HCT116 (cell line): ENCODE measurements around the gene GDE1.

ENCODE experiments used
- EZH2phosphoT487 ChIP-seq: fragments of 200-600 bp; IDR thresholded peaks from 2 replicates; pipeline ENCODE4 v1.6.1; 2018; ENCODE audit warnings: antibody characterized with exemption, borderline replicate concordance
- POLR2A ChIP-seq: IDR thresholded peaks from 2 replicates; pipeline ENCODE4 v1.7.0; 2011; ENCODE audit warnings: borderline replicate concordance; ENCODE audit not compliant: insufficient read depth, insufficient read length; ENCODE audit errors: extremely low read depth
- POLR2AphosphoS5 ChIP-seq: IDR thresholded peaks from 2 replicates; pipeline ENCODE4 v1.6.1; 2011; ENCODE audit warnings: mild to moderate bottlenecking, low read depth, low read length, moderate library complexity
- SRF ChIP-seq: IDR thresholded peaks from 2 replicates; pipeline ENCODE4 v1.6.1; 2012; ENCODE audit warnings: low read depth
- YY1 ChIP-seq: IDR thresholded peaks from 2 replicates; pipeline ENCODE4 v1.6.1; 2011; ENCODE audit warnings: low read length, low read depth, moderate library complexity, mild to moderate bottlenecking; ENCODE audit not compliant: insufficient replicate concordance; ENCODE audit errors: extremely low read depth
- TF ChIP-seq, protein P1 (sequence below), 3 experiments: fragments of 200-600 bp in 1 of 3; sonication (generic) in 1 of 3; IDR thresholded peaks in 2 of 3; conservative IDR thresholded peaks in 1 of 3; 2 replicates each; pipeline ENCODE4 v1.5.1; 2012 to 2017; ENCODE audit warnings: low read depth in 2 of 3, low read length in 2 of 3, antibody characterized with exemption in 1 of 3, borderline replicate concordance in 1 of 3, control low read depth in 1 of 3, mild to moderate bottlenecking in 1 of 3, mixed read lengths in 1 of 3, mixed run types in 1 of 3, moderate library complexity in 1 of 3; ENCODE audit not compliant: insufficient read depth in 1 of 3

DNA sequence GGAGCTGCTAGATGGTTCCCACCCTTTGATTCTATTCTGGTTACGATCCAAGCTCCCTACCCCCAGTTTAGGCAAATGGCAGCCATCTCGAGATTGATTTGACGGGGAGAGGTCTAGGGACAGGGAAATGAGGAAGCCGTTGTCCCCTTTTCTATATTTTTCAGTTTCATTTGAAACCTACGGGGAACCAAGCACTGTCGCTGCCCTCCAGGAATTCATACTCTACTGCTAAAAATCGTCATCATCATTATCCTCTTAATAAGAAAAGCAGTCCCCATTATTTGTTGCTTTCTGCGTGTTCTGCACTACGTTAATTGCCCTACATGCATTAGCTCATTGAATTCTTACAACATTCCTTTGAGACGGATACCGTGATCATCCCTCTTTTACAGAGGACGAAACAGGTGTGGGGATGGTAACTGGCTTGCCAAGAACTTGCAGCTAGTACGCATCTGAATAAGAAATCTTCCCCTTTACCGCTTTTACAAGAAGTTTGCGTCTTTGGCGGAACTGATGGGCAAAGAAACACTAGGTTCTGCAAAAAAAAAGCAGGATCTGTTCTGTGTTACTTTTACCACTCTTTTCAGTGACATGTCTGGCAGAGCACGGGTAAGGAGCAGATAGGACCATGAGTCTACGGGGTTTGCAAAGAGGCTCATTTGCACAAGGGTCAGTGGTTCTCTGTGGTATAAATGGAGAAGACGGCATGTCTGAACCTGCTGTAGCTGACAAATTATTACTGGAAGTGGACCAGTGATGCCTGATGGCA lies 2.9 kb upstream of the GDE1 start:
- TF ChIP-seq, protein P1, sequence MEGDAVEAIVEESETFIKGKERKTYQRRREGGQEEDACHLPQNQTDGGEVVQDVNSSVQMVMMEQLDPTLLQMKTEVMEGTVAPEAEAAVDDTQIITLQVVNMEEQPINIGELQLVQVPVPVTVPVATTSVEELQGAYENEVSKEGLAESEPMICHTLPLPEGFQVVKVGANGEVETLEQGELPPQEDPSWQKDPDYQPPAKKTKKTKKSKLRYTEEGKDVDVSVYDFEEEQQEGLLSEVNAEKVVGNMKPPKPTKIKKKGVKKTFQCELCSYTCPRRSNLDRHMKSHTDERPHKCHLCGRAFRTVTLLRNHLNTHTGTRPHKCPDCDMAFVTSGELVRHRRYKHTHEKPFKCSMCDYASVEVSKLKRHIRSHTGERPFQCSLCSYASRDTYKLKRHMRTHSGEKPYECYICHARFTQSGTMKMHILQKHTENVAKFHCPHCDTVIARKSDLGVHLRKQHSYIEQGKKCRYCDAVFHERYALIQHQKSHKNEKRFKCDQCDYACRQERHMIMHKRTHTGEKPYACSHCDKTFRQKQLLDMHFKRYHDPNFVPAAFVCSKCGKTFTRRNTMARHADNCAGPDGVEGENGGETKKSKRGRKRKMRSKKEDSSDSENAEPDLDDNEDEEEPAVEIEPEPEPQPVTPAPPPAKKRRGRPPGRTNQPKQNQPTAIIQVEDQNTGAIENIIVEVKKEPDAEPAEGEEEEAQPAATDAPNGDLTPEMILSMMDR (IDR thresholded peaks at IDR 0.05 in 2 of 3, conservative IDR thresholded peaks at IDR 0.05 in 1 of 3; ENCODE audit: borderline replicate concordance in 1 of 3, insufficient read depth in 1 of 3, low read depth in 2 of 3, low read length in 2 of 3) = no peak
- TF ChIP-seq POLR2AphosphoS5 (no peak), EZH2phosphoT487 (no peak), SRF (no peak), YY1 (no peak), POLR2A (no peak)
